ENCODE data around the gene GPD2.

GPD2 gene

DNA sequence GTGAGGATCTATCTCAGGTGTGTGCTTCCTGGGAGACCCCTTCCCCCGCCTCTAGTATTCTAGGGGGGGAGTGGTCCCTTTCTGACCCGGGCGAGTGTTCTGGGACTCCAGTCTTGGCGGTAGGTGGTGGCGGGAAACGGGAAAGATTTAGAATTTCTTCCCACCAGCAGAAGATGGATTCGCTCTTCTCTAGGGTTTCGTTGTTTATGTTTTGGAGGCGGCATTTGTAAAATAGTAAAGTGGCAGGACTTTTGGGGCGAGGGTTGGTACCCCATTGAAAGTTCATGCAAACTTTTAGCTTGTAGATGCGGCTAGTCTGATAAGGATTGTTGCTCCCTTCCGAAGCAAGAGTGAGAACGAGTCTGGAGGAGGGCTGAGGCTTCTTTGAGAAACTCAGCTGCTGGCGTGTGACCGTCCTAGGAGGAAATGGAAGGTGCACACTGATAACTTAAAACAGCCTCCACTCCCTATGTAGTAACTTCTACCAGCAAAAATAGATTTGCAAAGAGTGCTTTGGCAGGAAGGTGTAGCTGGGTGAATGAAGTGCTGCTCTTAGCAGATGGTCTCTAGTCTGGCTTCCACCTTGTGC lies 412 bp downstream of the GPD2 start:
- peak; percentile 26 for DNase-seq

DNA sequence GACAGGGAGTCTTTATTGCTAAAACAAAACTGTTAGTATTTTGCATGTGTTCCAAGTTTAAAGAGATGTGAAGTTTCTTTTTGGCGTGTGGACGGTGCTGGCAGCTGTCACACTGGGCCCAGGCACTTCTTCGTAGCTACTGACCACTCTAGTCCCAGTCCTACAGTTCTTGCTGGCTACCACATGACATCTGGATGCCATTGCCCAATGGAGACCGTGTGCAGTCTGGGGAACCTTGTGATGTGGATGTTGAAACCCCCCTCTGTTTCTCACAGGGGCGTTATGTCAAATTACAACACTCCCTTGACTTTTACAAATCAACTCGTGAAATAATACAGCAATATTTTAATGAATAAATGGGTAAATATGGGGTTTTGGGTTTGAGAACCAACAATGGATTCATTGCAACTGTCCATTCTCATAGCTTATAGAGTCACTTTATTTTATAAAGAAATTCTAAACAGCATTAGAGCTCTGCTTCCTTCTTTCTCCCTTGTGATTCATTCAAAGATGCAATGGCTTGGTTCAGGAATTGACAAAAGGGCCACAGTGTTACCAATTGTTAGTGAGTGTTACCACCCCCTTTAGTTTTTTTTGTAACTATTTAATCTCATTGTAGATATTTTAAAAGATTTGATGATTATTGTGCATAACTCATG lies 1.2 kb downstream of the GPD2 start:
- DNase-seq: no peak

DNA sequence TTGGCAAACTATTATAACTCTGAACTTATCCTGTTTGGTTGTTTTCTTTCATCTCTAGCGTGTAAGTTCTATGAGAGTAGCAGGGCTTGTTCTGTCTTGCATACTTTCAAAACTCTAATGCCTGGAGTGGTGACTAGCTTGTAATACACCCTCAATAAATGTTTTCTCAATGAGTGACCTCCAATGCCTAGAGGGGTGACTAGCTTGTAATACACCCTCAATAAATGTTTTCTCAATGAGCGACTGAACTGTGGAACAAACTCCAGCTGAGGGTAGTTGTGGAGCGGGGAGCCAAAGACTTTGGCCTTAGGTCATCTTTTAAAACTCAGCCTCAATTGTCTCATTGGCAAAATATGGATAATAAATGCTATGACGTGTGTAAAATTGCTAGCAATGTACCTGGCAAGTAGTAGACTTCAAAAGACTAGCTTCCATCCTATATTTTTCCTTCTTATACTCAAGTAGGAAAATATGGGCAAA lies 1.8 kb downstream of the GPD2 start:
- DNase-seq: no peak

GRCh38 chr2:156443089-156443488 lies 6.9 kb downstream of the GPD2 start:
- DNase-seq: no peak

DNA sequence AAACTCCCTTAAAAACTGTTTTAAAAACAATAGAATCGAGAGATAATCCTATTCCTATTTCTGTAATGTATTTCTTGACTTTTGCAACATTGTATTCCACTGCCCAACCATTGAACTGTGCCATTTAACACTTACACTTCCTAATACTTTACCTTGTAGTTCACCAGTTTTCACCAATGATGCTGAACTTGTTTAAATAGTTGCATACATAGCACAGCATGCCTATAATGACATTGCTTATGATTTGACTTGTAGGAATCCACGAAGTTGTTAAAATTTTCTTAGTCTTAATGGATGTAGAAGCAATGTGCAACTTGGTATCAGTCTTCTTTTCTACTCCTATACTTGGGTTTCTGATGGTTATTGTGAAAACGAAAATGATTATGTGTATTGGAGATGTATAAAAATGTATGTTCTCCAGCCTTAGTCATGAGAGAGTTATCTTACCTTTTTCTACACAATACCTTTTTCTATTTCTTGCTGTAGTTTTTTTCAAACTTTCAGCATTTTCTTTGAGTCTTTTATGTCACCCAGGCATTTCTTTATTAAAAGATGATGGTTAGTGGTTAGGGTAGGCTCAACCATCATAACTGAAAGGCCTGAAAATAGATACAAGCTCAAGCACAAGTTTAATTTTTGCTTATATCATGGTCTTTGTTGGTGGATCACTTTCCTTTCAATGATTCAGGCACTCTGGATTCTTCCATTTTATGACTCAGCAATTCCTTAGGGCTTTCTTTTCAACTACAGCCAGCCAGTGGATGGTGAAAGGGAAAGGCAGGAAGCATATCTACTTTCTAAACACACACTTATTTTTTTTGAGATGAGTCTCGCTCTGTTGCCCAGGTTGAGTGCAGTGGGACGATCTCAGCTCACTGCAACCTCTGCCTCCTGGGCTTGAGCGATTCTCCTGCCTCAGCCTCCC lies 9.4 kb downstream of the GPD2 start:
- DNase-seq: no peak

DNA sequence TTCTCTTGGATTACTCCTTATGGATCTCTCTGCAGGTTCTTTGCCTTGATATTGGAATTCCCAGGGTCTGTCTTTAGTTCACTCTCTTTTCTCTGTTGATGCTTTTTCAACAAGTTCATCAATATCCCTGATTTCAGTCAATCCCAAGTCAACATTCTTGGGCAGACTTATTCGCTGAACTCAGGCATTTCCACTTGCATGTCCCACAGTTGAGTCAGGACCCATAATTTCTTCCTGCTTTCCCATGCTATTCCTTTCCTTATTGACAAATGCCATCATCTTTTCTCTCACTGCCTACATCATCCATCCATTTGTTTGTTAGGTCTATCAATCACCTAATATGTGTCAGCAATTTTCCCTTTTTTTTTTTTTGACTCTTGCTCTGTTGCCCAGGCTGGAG lies 11.6 kb downstream of the GPD2 start:
- no peak for DNase-seq

DNA sequence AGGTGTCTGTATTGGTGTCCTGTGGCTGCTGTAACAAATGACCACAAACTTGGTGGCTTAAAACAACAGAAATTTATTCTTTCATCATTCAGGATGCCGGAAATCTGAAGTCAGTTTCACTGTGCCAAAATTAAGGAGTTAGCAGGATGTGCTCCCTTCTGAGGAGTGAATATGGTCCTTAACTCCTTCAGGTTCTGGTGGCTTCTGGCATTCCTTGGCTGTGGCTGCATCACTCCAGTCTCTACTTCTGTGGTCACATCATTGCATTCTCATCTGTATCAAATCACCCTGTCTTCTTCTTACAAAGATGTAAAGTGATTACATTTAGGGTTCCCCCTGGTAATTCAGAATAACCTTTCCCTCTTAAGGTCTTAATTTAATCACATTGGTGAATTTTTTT lies 12.6 kb downstream of the GPD2 start:
- no peak for DNase-seq

DNA sequence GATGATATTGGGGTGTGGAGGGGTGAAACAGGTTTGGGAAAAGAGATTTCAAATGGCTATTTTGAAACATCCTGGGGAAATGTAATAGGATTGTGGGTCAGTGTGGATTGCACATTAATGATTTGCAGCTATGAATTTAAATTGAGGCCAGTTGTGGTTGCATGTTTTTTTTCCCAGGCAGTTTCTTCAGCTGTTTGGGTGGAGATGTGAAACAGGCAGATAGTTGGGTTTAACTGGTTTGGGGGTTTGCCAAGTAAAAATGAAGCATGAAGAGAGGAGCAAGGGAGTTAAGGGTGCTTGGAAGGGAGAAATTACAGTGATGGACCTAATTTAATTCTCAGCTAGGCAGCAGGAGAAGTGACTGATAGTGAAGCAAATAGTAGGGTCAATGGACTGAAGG lies 16.8 kb downstream of the GPD2 start:
- DNase-seq: no peak

GRCh38 chr2:156455361-156455975 lies 19.3 kb downstream of the GPD2 start:
- no peak for DNase-seq

DNA sequence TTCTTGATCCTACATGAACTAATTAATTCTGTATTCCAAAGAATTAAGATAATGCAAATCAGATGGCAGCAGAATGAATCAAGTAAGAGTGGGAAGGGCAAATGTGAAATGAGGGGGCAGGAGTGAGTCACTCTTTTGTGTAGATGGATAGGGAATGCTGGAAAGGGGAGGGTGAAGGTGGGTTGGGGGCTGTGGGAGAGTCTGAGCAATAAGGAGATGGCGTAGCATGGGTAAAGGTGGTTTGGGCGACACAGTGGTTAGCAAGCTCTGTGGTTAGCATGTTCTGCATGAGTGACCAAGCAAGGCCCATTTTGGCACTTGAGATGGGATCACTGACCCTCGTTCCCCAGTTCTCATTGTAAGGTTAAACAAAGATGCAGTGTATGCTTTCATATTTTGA lies 20.4 kb downstream of the GPD2 start:
- no peak for DNase-seq

DNA sequence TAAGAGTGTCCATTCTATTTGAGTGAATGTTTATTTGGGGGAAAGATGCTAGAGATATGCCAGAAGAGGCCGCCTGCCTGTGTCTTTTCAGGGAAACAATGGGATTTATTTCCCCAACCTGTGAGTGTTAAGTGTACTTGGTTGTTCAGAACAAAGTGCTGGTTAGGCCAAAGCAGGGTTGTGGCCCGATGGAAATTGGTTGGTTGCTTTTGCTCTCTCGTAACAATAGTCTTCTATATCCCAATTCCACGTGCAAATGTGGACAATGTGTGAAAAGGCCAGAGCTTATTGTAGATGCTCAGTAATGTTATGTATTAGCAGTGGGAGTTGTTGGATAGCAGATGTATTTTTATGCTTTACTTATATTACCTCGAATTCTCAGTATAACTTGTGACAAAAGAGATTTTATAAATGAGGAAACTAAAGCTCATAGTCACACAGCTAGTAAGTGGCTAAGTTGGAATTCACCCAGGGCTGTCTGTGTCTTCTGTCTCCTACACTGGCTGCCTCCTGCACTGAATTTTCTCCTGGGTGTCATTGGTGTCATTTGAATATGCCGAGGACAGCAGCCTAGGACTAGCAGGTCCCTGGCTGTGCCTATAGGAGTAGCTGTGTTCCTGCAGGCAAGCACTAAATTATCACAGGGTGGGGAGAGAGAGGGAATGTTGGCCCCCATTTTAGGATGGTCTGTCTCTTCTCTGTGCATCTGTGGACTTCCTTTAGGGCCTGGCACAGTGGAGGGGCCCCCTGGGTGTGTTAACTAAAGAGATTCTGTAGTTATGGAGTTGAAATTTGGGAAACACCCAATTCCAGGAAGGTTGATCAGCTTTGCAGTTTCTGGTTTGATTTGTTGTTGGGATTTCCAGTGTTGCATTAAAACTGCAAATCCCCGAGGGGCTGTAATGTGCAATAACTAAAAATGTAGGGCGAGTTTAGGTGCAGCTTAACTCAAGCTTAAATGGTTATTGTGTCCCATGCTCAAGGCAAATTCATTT lies 21.6 kb downstream of the GPD2 start:
- DNase-seq: no peak

DNA sequence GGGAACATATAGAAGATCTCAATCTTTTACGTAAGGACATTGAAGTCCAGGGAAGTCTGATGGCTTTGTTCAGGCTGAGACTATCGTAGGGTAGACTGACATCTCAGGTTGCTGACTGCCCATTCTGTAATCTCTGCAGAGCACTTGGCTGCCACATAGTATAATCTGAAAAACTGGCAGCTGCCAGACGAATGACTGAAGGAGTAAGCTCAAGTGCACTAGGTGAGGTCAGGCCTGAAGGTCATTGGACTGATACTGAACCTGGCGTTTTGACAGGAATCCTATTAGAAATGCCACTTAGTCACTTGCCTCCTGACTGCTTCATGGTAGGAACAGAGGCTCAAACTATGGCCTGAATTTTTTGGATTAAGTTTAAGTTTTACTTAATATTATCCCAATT lies 23.5 kb downstream of the GPD2 start:
- no peak for DNase-seq

DNA sequence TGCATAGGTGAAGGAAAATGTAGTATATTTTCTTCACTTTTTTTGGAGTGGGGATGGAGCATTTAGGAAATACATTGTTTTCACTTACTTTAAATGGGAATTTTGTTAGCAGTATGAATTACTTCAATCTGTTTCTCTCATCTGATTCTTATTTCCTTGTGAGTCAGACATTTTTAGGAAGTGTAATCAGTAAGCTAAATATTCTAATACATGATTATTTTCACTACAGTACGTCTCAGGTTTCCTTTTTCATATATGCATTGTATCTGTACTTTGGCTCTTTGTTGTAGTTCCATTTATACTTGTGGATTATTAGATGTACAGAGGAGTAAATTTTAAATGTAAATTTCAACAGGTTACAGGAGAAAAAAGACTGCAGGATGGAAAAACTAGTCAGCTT lies 27.9 kb downstream of the GPD2 start:
- DNase-seq: no peak

DNA sequence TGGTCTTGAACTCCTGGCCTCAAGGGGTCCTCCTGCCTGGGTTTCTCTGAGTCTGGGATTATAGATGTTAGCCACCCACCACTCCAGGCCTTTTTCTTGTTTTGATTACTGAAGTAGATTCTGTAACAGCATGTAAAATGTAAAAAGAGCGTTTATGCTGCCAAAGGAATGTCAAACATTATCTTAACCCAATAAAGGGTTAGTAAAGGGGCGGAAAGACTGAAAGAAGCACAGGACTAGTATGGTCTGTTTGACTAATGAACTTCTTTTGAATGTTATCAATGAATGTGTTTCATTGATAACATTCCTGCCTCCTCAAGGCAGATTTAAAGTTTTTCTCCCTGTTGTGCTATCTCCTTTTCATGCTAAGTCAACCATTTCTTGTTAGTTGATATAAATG lies 29.4 kb downstream of the GPD2 start:
- DNase-seq: no peak

DNA sequence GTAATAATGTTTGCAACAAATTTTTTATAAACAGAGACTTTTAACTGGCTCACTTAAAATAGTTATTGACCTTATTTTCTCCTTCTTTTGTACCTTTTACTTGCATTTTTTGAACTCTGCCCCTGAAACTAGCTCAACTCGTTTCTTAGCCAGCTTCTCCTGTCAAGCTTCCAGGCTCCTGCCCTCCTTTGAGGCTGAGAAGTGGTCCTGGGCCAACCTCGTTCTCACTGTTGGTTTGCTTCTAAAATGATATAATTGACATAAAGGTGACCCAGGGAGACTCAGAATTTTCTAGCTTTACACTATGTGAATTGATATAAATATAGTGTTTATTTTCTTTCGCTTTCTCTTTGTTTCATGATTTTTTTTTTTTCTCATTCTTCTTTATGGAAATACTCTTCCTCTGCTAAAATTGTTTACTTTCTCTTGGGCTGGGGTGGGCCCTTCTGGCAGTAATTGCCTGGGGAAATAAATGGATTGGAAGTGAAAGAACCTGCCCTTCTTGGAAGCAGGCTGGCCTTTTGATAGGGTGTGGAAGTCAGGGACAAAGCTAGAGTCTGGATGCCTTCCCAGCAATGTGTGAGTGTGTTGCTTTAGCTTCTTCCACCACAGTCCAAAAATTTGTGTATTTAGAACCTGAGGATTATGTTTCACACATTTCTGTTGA lies 30.7 kb downstream of the GPD2 start:
- no peak for DNase-seq

GRCh38 chr2:156470975-156471583 lies 34.9 kb downstream of the GPD2 start:
- no peak for DNase-seq

- no peak for DNase-seq
These were observed 35.6 kb downstream of the GPD2 start for GRCh38 chr2:156471762-156472161.

DNA sequence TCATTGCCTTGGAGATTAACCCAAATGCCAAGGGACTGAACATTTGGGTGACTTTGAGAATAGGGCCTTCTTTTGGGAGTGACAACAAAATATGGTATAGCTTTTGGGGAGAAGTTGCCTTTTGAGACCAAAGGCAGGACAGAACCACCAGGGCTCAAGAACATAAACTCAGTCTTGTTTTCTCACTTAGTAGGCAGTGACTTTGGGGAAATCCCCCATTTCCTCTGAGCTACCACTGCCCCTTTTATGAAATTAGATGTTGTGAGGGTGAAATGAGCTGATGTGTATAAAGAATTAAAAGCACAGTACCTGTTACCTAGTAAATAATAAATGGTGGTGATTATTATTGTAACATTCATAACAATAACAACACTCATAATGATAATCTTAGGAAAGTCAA lies 36.5 kb downstream of the GPD2 start:
- DNase-seq: no peak

GRCh38 chr2:156473445-156473844 lies 37.3 kb downstream of the GPD2 start:
- DNase-seq: no peak

GRCh38 chr2:156474401-156474800 lies 38.2 kb downstream of the GPD2 start:
- no peak for DNase-seq
